Bronchial epithelial cell (primary cell): ENCODE data around the gene CDH2. TPM values are rescaled to one million over a fixed set of nuclear protein-coding genes. Genes with fewer than 3 reads are reported as not detected.

Experiments used
- DNase-seq: peaks from one replicate; pipeline ENCODE4 v3.0.0-alpha.2; 2010; ENCODE audit warnings: low read depth
- FAIRE-seq: peaks from 2 replicates; lab custom pipeline; 2011; peaks lifted over from hg19 to GRCh38; lab: Jason Lieb, UNC
- H3K27me3 ChIP-seq: 2 replicates; pipeline ENCODE4 v1.5.1; 2011; ENCODE audit warnings: low read length; ENCODE audit not compliant: control insufficient read depth, insufficient read depth
- H3K36me3 ChIP-seq: 2 replicates; pipeline ENCODE4 v1.5.1; 2011; ENCODE audit warnings: low read length; ENCODE audit not compliant: control insufficient read depth, insufficient read depth
- H3K4me3 ChIP-seq: 2 replicates; pipeline ENCODE4 v1.5.1; 2011; ENCODE audit warnings: mild to moderate bottlenecking, low read depth, low read length, control low read depth
- total RNA-seq: library from RNA; depleted of rRNA; stranded (reverse); fragments of >200 nt; gene quantifications from 2 replicates; pipeline ENCODE4 v1.2.1, GENCODE V29; 2014
- TF ChIP-seq, protein P1 (sequence below): IDR thresholded peaks from 2 replicates; pipeline ENCODE4 v1.5.1; 2011; ENCODE audit warnings: mild to moderate bottlenecking, moderate library complexity, low read length, control low read depth, inconsistent platforms; ENCODE audit not compliant: insufficient read depth, severe bottlenecking

The CDH2 gene
- total RNA-seq, 1 donor from 2014 or later: 0.79 TPM

DNA sequence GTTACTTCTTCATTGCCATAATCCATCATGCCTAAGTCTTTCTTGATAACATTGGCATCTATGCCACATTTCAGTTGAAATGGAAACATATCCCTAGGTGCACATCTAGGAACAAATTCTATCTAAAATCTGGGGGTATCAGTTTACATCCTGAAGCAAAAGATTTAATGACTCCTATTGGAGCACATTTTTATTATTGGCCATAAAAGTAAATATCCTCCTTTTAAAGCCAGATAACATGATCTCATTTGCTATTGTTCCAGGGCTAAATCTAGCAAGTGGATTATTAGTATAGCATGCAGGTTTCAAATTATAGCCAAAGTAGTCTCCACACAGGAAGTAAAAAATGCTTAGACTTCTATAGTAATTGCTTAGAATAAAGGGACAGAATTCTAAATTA, 193.2 kb downstream of the CDH2 start:
- DNase-seq: no peak
- Histone ChIP-seq H3K27me3 (no peaks in the 10 kb centered on the region), H3K36me3 (no peaks in the 10 kb centered on the region), H3K4me3 (no peak overlapping the region)
- TF ChIP-seq, protein P1, sequence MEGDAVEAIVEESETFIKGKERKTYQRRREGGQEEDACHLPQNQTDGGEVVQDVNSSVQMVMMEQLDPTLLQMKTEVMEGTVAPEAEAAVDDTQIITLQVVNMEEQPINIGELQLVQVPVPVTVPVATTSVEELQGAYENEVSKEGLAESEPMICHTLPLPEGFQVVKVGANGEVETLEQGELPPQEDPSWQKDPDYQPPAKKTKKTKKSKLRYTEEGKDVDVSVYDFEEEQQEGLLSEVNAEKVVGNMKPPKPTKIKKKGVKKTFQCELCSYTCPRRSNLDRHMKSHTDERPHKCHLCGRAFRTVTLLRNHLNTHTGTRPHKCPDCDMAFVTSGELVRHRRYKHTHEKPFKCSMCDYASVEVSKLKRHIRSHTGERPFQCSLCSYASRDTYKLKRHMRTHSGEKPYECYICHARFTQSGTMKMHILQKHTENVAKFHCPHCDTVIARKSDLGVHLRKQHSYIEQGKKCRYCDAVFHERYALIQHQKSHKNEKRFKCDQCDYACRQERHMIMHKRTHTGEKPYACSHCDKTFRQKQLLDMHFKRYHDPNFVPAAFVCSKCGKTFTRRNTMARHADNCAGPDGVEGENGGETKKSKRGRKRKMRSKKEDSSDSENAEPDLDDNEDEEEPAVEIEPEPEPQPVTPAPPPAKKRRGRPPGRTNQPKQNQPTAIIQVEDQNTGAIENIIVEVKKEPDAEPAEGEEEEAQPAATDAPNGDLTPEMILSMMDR: no peak
- FAIRE-seq: no peak

DNA sequence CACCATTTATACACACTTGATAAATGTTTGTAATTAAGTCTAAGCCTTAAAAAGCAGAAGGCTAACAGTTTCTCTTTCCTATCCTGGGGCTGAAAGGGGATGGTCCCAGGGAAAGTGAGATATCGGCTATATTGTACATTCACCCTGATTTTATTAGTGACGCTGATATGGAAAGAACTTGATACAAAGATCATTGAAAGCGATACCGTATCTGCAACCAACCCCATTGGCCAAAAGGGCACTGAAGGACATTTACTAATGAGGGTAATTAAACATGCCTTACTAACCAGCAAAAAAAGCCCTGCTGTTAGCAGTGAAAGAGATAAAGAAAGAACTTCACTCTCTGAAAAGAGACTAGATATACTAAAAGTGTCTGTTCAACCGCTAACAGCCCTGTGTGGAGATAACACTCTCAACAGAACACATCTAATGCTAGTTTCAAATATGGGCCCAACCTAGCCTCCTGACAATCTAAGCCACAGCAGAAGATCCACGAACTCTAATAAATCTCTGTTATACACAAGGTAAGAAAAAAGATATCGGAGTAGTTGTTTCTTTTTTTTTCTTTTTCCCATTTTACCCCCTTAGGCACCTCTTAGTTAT, 200.0 kb downstream of the CDH2 start:
- Histone ChIP-seq H3K36me3 (no peaks in the 10 kb centered on the region), H3K4me3 (no peak overlapping the region), H3K27me3 (no peaks in the 10 kb centered on the region)
- TF ChIP-seq, protein P1: no peak
- DNase-seq (no peak), FAIRE-seq (no peak)

DNA sequence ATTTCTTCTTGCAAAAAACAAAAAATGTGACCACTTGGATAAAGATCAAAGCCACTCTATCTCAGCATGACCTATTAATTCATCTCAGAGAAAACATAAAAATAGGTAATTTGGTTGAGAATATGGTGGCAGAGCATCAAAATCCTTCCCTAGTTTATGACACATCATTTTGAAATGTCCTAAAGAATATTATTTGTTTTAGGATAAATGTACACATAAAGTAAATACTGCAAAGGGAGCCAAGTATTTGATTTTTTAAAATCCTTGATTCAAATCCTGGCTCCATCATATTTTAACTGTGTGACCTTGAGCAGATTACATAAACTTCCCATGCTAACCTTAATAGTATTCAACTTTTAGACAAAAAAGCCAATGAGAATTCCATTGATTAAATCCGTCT, 206.6 kb downstream of the CDH2 start:
- TF ChIP-seq, protein P1: no peak
- Histone ChIP-seq H3K36me3 (no peaks in the 10 kb centered on the region), H3K4me3 (no peak overlapping the region), H3K27me3 (no peaks in the 10 kb centered on the region)
- FAIRE-seq: no peak
- no peak for DNase-seq

DNA sequence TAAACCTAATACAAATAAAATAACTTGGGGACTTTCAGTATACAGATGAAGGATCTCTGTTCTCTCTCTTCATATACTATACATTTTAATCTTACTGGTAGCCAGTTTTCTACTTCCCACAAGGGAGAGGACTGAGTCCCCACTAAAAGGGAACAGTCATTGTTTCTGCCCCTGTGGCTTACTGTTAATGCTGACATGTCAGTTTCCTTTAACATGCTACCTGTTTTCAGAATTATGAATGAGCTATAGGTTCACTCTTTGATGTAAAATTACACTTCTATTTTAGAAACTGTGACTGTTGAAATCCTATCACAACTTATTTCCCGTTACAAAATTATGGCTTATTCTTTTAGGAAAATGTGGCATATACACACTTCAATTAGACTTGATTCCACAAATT, 207.7 kb downstream of the CDH2 start:
- Histone ChIP-seq H3K36me3 (no peaks in the 10 kb centered on the region), H3K4me3 (no peak overlapping the region), H3K27me3 (no peaks in the 10 kb centered on the region)
- no peak for DNase-seq
- no peak for FAIRE-seq
- TF ChIP-seq, protein P1: no peak

DNA sequence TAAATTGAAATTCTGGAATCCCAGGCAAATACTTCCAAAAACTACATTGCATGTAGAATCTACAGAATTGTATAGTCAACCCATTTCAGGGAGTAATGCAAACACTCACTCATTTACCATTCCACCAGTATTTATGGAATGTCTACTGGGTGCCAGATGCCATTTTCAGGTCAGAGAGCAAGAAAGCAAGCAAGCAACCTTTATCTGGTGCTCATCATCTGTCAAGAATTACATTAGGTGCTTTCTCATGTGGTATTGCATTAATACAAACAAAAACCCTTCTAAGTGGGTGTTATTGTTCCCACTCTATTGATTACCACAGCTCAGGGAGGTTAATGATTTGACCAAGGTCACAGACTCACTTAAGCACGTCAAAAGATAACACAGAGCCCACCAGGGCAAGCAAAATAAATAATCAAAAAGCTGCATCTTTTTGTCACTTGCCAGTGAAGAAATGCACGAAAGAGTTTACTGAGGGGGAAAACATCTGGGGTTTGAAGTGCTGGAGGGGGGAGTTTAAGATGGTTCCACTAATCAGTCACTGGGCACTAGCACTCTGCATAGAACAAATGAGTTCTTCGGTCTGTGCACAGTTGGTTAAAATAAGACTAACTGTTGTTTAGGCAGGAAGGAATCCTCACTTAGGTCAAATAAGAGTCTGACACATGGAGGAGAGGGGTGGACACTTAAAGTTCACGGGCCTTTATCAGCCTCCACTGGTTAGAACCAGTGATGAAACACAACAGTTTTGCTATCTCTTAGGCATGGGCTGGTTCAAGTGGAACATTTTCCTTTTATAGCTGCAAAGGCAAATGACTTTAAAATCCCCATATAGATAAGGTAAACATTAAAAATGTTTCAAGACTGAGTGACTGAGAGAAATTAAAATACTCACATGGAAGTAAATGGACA, 208.8 kb downstream of the CDH2 start:
- TF ChIP-seq, protein P1: no peak
- no peak overlapping the region for H3K4me3 ChIP-seq
- DNase-seq (no peak), FAIRE-seq (no peak)
- no peaks in the 10 kb centered on the region for H3K27me3 ChIP-seq
- H3K36me3 ChIP-seq: no peaks in the 10 kb centered on the region
